Measurements from ENCODE around the gene ANKRD52. TPM values are rescaled to one million over a fixed set of nuclear protein-coding genes. Genes with fewer than 3 reads are reported as not detected.

The ANKRD52 gene
- total and polyA plus RNA-seq, 9 of the 15 experiments (the other 6 are each of a cell fraction or from before 2014, with no cell fraction given), result 0.52 to 46.8 (median 7.9) TPM

GRCh38 chr12:56299308-56299852 is 41.2 kb upstream of the ANKRD52 start (continued):
- TF ChIP-seq ZNF609 (CRISPR knock-in tag; IDR thresholded peaks at IDR 0.05; ENCODE audit: borderline replicate concordance), result no peak
- peak; percentile 48; the same call in 1 of the 2 replicates for TF ChIP-seq ZNF263 (CRISPR knock-in tag; IDR thresholded peaks at IDR 0.05; ENCODE audit: borderline replicate concordance)
- no peak for TF ChIP-seq NFIC (IDR thresholded peaks at IDR 0.05)
- TF ChIP-seq TOE1 (IDR thresholded peaks at IDR 0.05; ENCODE audit: borderline replicate concordance), result peak; percentile 86
- TF ChIP-seq TOE1 (CRISPR knock-in tag; IDR thresholded peaks at IDR 0.05; ENCODE audit: borderline replicate concordance, low read depth), result no peak
- no peak for TF ChIP-seq PURB (CRISPR knock-in tag; IDR thresholded peaks at IDR 0.05; ENCODE audit: low read depth)
- TF ChIP-seq ETV1 (tag; conservative IDR thresholded peaks at IDR 0.05; ENCODE audit: low read depth), result no peak
- TF ChIP-seq CCAR2 (IDR thresholded peaks at IDR 0.05; ENCODE audit: low read depth, low read length), result no peak
- no peak for TF ChIP-seq HNRNPLL (IDR thresholded peaks at IDR 0.05; ENCODE audit: low read depth, low read length, poor library complexity, severe bottlenecking)
- TF ChIP-seq ZNF23 (CRISPR knock-in tag; IDR thresholded peaks at IDR 0.05), result no peak
- no peak for TF ChIP-seq EHMT2 (IDR thresholded peaks at IDR 0.05)
- no peak for TF ChIP-seq ZNF165 (CRISPR knock-in tag; IDR thresholded peaks at IDR 0.05; ENCODE audit: borderline replicate concordance)
- no peak for TF ChIP-seq ERF (CRISPR knock-in tag; IDR thresholded peaks at IDR 0.05)
- TF ChIP-seq TEAD4 (IDR thresholded peaks at IDR 0.05; ENCODE audit: low read length), result 0 out of 2 replicates have a peak, but pooled peaks have one; percentile 1
- TF ChIP-seq TEAD4 (CRISPR knock-in tag; IDR thresholded peaks at IDR 0.05; ENCODE audit: borderline replicate concordance), result no peak; the same call in 1 of the 2 replicates
- 0 out of 2 replicates have a peak, but pooled peaks have one; percentile 1 for TF ChIP-seq FOXK1 (CRISPR knock-in tag; IDR thresholded peaks at IDR 0.05; ENCODE audit: borderline replicate concordance)
- no peak for TF ChIP-seq SMAD3 (CRISPR knock-in tag; conservative IDR thresholded peaks at IDR 0.05)
- peak; percentile 61 for TF ChIP-seq USF2 (CRISPR knock-in tag; IDR thresholded peaks at IDR 0.05)
- TF ChIP-seq POLR2AphosphoS5 (IDR thresholded peaks at IDR 0.05; ENCODE audit: control insufficient read depth, insufficient read depth, low read depth, low read length), result peak; percentile 19; the same call in 1 of the 2 replicates
- TF ChIP-seq TEAD2 (tag; IDR thresholded peaks at IDR 0.05), result no peak
- TF ChIP-seq ZNF316 (IDR thresholded peaks at IDR 0.05), result no peak
- TF ChIP-seq ZNF146 (CRISPR knock-in tag; IDR thresholded peaks at IDR 0.05; ENCODE audit: unreplicated experiment), result peak; percentile 16
- peak; percentile 56; the same call in 1 of the 2 replicates for TF ChIP-seq USF1 (CRISPR knock-in tag; IDR thresholded peaks at IDR 0.05)

Data from K562 (cell line).